GM12874 (cell line): Measurements from ENCODE around the gene IFI27L2.

Experiments
- TF ChIP-seq, protein P1 (sequence below): IDR thresholded peaks from 2 replicates; pipeline ENCODE4 v1.5.1; 2011; ENCODE audit warnings: low read depth, mild to moderate bottlenecking, control low read depth, low read length, moderate library complexity; ENCODE audit not compliant: insufficient read depth

Gene IFI27L2

DNA sequence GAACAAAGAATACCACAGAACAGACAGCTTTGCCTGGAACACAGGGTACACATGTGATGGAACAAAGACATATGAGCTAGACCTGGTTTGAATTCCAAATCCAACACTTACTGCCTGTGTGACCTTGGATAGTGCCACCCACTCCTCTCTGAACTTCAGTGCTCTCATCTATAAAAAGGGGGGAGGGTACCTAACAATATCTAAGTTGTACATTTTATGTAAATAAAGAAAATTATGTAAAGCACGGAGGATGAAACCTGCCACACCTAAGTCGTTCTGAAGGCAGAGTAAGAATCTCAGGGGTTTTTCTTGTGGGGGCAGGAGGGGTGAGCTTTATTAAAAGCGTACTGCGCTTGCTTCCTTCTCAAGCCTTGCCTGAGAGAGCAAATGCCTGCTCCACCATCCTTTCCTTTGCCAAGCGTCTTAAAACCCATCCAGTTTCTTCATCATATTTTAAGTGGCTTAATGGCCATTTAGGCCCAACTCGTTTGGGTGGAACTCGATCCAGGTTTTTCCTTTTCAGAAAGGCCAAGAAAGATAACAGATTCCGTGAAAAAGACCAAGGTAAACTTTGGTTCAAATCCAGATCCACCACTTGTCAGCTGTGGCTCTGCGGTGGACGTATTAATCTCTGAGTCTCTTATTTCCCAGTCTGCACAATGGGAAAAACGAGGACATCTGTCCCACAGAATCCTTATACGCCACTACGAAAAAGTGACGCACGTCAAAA, 49.3 kb downstream of the IFI27L2 start:
- TF ChIP-seq, protein P1, sequence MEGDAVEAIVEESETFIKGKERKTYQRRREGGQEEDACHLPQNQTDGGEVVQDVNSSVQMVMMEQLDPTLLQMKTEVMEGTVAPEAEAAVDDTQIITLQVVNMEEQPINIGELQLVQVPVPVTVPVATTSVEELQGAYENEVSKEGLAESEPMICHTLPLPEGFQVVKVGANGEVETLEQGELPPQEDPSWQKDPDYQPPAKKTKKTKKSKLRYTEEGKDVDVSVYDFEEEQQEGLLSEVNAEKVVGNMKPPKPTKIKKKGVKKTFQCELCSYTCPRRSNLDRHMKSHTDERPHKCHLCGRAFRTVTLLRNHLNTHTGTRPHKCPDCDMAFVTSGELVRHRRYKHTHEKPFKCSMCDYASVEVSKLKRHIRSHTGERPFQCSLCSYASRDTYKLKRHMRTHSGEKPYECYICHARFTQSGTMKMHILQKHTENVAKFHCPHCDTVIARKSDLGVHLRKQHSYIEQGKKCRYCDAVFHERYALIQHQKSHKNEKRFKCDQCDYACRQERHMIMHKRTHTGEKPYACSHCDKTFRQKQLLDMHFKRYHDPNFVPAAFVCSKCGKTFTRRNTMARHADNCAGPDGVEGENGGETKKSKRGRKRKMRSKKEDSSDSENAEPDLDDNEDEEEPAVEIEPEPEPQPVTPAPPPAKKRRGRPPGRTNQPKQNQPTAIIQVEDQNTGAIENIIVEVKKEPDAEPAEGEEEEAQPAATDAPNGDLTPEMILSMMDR = no peak

- TF ChIP-seq, protein P1 = no peak
Measured at GRCh38 chr14:94077823-94078222, 51.6 kb downstream of the IFI27L2 start.
